Activated CD4-positive, alpha-beta T cell treated with anti-CD3 and anti-CD28 coated beads, Interleukin-2, Interleukin-6, amounts not matched to agents 100 ng/mL and 50 ng/mL, durations not matched to agents 16 hours and 8 hours (primary cell): ENCODE measurements around the gene GRK5.

Experiments
- DNase-seq: peaks from one replicate; pipeline ENCODE4 v3.0.0-alpha.2; 2020

The GRK5 gene

GRCh38 chr10:119393845-119394244 is 186.5 kb downstream of the GRK5 start:
- DNase-seq, result no peak

GRCh38 chr10:119394657-119395279 is 187.4 kb downstream of the GRK5 start:
- DNase-seq, result no peak

DNA sequence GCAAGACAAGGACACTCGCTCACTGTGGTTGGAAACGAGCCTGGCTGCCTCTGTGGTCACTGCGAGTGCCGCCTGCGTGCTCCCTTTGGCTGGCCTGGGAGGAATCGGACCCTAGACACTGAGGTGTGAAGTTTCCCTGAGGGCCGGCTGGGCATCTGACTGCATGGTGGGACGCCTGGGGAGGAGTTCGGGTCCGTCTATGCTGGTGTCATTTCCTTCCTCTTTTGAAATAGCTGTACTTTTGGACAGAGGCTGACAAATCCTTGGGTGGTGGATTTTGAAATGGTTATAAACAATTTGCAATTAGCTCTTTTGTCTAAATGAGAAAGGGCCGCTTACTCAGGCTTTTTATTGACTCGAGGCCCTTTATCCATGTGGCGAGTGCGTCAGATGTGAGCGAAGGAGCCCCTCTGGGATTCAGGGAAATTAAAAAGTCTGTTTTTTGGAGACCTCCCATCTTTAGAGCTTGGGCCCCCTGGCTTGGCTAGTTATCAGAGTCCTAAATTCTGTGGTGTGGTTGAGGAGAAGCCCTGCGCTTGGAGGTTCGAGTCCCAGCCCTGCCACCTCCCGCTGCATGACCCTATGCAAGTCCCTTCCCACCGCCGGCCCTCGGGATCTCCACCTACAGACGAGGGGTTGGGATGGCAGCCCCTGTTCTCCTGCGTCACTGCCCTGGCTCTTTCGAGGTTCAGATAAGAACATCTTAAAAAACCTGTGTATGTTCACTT is 188.1 kb downstream of the GRK5 start:
- no peak for DNase-seq

GRCh38 chr10:119396008-119396708 is 188.8 kb downstream of the GRK5 start:
- DNase-seq, result no peak

- DNase-seq, result no peak
Measured at GRCh38 chr10:119396709-119397071, 189.3 kb downstream of the GRK5 start.

DNA sequence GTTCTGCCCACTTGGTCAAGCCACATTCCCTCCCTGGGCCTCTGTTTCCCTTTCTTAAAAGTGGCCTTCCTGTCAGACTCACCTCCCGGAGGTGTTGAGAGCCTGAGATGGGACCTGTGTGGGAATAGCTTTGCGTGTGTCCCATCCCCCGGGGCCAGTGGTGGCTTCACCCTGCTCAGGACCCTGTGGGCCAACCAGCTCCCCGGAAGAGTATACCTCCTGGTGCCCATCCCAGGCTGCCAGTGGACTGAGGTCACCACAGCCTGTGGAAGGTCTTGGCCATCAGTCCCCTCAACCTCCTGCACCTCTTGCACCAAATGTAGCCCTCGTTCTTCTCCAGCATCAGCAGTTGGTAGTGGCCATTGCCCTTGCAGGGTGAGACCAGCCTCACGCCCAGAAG is 190.0 kb downstream of the GRK5 start:
- DNase-seq, result no peak

DNA sequence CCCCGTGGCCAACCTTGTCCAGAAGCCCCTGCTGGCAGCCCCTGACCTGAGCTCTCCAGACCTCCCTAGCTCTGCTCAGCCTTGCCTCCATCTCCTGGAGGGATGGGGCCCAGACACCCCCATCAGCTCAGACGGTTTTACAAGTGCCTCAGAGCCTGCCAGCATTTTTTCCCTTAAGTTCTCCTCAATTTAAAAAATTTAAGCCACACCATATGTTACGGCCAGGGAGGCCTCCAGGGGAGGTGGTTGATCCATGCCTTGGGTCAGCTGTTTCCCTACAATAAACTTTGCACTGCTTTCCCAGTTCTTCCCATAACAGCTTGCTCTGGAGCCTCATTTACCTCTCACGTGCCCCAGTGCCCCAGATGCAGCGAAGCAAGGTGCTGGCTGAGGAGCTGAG is 191.6 kb downstream of the GRK5 start:
- no peak for DNase-seq

- DNase-seq, result no peak
Measured at GRCh38 chr10:119399466-119399865, 192.1 kb downstream of the GRK5 start.

DNA sequence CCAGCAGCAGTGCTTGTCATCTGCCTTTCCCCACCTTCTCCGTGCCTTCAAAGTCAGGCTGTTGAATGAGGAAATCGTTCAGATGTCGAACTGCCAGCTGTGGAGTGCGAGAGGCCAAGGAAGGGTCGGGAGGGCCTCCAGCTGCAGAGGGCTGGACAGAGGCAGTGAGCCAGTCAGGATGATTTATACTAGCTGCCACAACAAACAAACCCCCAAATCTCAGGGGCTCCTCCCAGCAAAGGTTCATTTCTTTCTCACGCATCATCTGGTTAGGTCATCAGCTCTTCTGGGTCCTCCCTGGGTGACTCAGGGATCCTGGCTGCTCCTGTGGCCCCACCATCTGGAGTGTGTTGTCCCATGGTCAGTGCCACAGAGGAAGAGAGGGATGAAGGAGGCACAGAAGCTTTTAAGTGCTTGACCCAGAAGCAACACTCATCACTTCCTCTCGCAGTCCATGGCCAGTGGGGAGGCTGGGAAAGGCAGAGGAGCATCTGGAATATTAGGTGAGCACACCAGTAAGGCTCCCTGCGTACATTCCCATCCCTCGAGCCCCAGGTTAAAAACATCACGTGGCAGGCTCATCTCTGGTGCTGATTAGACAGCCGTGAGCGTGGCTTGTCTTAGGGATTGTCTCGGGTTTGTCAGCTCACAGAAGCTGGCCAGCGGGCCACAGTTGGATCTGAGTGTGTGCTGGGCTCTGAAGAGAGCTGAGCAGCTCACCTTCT is 194.5 kb downstream of the GRK5 start:
- DNase-seq, result no peak

GRCh38 chr10:119403921-119404320 is 196.6 kb downstream of the GRK5 start:
- DNase-seq, result no peak

DNA sequence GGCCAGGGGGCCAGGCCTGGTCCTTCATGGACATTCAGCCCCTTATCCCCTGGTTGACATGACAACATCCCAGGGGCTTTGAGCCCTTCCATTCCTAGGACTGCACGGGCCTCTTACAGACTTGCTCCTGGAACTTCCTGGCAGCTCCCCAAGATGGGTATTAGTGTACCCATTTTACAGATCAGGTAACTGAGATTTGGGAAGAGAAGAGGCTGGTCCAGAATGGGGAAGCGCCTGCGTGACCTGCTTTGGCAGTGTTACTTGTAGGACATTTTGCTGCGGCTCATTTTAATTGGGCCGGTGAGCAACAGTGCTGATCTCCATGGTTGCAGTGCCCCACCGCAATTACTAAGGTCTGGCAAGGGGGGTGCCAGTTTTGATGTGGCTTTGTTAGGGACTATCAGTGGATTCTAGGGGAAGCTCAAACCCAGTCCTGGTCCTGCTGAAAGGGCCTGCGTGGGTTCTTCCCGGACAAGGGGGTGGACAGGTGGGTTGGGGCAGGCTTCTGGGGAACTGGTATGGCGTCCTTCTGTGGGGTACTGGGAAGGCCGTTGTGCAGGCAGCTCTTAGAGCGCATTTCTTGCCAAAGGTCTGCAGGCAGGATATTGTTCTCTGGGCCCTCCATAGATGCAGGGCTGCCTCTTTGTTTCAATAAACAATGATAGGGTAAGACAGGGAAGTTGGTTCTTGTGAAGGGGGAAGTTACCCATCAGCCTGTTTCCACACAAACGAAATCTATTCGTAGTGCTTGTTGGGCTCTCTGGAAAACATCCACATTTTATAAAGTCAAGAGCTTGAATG is 197.5 kb downstream of the GRK5 start:
- no peak for DNase-seq

GRCh38 chr10:119405520-119405807 is 198.1 kb downstream of the GRK5 start:
- DNase-seq, result no peak

GRCh38 chr10:119406137-119406536 is 198.8 kb downstream of the GRK5 start:
- no peak for DNase-seq

DNA sequence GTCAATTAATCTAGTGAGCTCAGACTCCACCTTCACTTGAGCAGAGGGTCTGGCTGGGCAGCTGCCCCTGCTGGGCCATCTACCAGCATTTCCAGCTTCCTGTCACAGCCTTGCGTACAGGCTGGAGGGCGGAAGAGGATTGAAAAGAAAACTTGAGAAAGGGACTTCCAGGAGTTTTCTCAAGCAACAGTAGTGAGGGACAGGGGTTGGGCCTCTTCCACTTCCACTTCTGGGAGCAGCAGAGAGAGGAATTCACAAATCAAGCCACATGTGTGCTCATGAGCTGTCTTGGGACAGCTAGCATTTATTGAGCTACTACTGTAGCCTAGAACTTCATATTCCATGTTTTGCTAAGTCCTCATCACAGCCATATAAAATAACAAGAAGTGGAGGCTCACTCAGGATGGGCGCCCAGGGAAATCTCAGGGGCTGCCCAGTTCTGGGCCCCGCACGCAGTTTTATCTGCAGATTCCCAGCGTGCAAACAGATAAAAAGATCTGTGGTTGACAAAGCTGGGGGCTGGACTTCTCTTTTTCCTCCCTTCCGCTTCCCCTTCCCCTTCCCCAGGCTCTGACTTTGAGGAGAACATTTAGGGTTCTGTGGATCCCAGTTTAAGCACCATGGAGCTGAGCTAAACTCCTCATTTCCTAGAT is 199.4 kb downstream of the GRK5 start:
- DNase-seq, result no peak

DNA sequence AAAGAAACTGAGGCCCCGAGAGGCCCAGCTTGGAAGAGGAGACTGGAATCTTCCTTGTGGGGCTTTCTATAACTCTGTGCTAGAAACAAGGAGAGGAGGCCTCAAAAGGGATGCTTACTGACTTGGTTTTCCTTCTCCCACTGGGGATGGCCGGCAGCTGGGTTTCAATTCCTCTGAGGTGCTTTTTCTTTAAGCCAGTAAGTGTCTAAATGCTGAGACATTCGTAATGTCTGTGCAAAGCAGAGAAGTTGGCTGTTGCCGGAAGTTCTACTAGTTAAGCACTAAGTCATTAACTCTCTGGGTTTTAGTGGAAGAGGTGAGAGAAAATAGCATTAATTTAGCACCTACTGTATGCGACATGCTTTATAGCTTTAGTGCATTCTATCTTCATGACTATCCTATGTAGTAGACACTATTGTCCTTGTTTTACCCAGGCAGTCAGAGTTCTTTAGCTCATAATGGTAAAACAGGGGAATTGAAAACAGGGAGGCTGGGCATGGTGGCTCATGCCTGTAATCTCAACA is 199.9 kb downstream of the GRK5 start:
- no peak for DNase-seq

- DNase-seq, result no peak
Measured at GRCh38 chr10:119408072-119408471, 200.7 kb downstream of the GRK5 start.

GRCh38 chr10:119408969-119409371 is 201.6 kb downstream of the GRK5 start:
- no peak for DNase-seq

GRCh38 chr10:119409385-119409784 is 202.0 kb downstream of the GRK5 start:
- DNase-seq, result no peak

- no peak for DNase-seq
Measured at GRCh38 chr10:119409906-119410305, 202.5 kb downstream of the GRK5 start.

DNA sequence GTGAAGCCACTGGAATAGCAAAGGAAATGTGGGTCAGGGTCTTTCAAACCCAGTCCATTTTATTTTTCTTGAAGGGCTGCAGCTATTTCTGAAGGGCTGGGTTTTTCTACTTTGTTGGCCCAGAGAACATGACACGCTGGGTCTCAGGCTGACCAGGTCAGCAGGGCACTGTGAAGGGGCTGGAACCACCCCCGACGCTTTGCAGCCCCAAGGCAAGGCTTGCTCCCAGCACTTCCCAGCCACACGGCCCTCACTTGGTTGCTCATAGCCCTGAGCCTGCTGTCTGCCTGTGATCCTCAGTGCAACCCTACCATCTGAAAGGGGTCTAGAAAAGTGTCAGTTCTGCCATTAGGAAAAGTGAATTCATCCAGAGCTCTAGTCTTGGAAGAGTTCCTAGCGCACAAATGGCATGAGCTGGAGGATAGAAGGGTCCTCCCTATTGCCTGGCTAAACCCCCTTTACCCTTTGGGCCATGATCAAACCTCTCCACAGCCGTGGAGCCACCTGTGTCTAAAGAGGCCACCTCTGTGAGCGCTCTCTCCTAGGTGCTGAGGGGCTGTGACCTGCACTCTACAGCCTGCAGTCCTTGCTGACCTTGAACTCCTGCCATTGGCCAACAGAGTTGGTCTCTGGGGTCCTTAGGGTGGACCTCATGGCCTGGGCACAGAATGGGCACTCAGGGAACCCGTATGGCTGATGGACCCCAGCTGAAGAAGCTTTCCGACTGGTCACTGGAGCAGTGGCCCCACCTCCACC is 203.2 kb downstream of the GRK5 start:
- DNase-seq, result no peak
